ENCODE measurements around the gene TBC1D4.

The TBC1D4 gene

DNA sequence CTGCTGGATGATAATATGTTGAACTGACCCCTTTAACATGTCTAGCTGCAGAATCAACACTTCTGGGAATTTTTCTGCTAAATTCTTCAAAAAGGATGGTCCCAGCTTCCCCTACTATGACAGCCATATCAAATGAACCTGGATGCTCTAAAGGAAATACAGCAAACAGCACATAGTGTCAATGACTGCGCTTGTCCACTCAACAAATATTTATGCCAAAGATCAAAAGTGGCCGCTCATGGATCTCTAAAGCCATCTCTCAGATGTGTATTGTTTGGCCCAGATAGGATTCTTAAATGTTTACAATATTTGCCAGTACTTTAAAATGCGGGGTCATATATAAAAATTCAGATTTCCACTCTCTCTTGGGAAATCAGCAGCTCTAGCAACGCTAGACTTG, 3.3 kb downstream of the TBC1D4 start:
- no peak for TF ChIP-seq POLR2AphosphoS5 (IDR thresholded peaks at IDR 0.05; ENCODE audit: low read depth, low read length)
- no peak for TF ChIP-seq FOXP2 (optimal IDR thresholded peaks at IDR 0.05; ENCODE audit: borderline replicate concordance, extremely low read depth, extremely low read length, insufficient read depth)
- no peak for TF ChIP-seq SIN3A (IDR thresholded peaks at IDR 0.05; ENCODE audit: borderline replicate concordance, insufficient read depth, low read length)
- TF ChIP-seq REST (IDR thresholded peaks at IDR 0.05; ENCODE audit: insufficient read depth in 1 of 2, low read depth in 2 of 2, low read length in 2 of 2) = no peak
- TF ChIP-seq TAF1 (IDR thresholded peaks at IDR 0.05; ENCODE audit: borderline replicate concordance, insufficient read depth, low read length) = no peak

DNA sequence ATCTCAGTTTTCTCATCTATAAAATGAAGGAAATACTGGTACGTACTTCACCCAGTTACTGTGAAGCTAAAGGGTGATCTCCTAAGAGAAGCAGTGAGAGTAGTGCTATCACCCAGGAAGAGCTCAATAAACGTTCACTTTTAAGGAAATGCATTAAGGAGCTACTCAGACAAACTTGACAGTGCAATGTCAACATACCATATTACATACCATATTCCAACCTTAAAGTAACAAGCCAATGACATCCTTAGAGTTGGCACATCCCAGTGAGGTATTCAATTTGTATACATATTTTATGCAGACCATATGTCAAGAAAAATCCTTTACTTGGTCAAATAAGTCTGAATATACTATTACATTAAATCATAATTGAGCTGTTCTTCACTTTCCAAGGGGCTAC, 7.0 kb downstream of the TBC1D4 start:
- TF ChIP-seq REST (IDR thresholded peaks at IDR 0.05; ENCODE audit: insufficient read depth in 1 of 2, low read depth in 2 of 2, low read length in 2 of 2) (no peak), POLR2AphosphoS5 (IDR thresholded peaks at IDR 0.05; ENCODE audit: low read depth, low read length) (no peak), FOXP2 (optimal IDR thresholded peaks at IDR 0.05; ENCODE audit: borderline replicate concordance, extremely low read depth, extremely low read length, insufficient read depth) (no peak), TAF1 (IDR thresholded peaks at IDR 0.05; ENCODE audit: borderline replicate concordance, insufficient read depth, low read length) (no peak), SIN3A (IDR thresholded peaks at IDR 0.05; ENCODE audit: borderline replicate concordance, insufficient read depth, low read length) (no peak)

DNA sequence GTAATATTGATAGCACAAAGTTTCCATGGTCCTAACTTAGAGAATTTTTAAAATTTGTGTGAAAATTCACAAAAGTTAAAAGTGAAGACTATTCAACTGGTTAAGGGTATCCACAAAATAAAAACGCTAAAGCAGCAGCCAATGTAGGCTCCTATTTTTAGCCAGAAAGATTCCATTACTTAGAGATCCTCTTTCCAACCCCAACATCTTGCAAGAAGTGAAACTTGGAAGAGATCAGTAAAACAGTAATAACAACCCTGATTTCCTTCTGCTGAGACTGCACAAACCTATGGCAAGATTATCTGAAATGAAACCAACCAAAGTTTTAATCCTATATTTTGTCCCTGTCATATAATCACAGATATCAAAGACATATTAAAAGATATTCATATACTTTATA, 8.5 kb downstream of the TBC1D4 start:
- TF ChIP-seq FOXP2 (optimal IDR thresholded peaks at IDR 0.05; ENCODE audit: borderline replicate concordance, extremely low read depth, extremely low read length, insufficient read depth) (no peak), TAF1 (IDR thresholded peaks at IDR 0.05; ENCODE audit: borderline replicate concordance, insufficient read depth, low read length) (no peak), REST (IDR thresholded peaks at IDR 0.05; ENCODE audit: insufficient read depth in 1 of 2, low read depth in 2 of 2, low read length in 2 of 2) (no peak), POLR2AphosphoS5 (IDR thresholded peaks at IDR 0.05; ENCODE audit: low read depth, low read length) (no peak), SIN3A (IDR thresholded peaks at IDR 0.05; ENCODE audit: borderline replicate concordance, insufficient read depth, low read length) (no peak)

GRCh38 chr13:75470676-75471075, 11.3 kb downstream of the TBC1D4 start:
- TF ChIP-seq FOXP2 (optimal IDR thresholded peaks at IDR 0.05; ENCODE audit: borderline replicate concordance, extremely low read depth, extremely low read length, insufficient read depth) = no peak
- no peak for TF ChIP-seq REST (IDR thresholded peaks at IDR 0.05; ENCODE audit: insufficient read depth in 1 of 2, low read depth in 2 of 2, low read length in 2 of 2)
- no peak for TF ChIP-seq SIN3A (IDR thresholded peaks at IDR 0.05; ENCODE audit: borderline replicate concordance, insufficient read depth, low read length)
- no peak for TF ChIP-seq POLR2AphosphoS5 (IDR thresholded peaks at IDR 0.05; ENCODE audit: low read depth, low read length)
- no peak for TF ChIP-seq TAF1 (IDR thresholded peaks at IDR 0.05; ENCODE audit: borderline replicate concordance, insufficient read depth, low read length)

GRCh38 chr13:75469047-75469446, 12.9 kb downstream of the TBC1D4 start:
- TF ChIP-seq FOXP2 (optimal IDR thresholded peaks at IDR 0.05; ENCODE audit: borderline replicate concordance, extremely low read depth, extremely low read length, insufficient read depth) (no peak), TAF1 (IDR thresholded peaks at IDR 0.05; ENCODE audit: borderline replicate concordance, insufficient read depth, low read length) (no peak), POLR2AphosphoS5 (IDR thresholded peaks at IDR 0.05; ENCODE audit: low read depth, low read length) (no peak), SIN3A (IDR thresholded peaks at IDR 0.05; ENCODE audit: borderline replicate concordance, insufficient read depth, low read length) (no peak), REST (IDR thresholded peaks at IDR 0.05; ENCODE audit: insufficient read depth in 1 of 2, low read depth in 2 of 2, low read length in 2 of 2) (no peak)
